Bone marrow (tissue), 2 donors: Measurements from ENCODE around the gene TREH.
"Not testable (repeated sequence)": the region's sequence is repeated elsewhere in the genome, so short reads cannot be mapped to it uniquely, and the experiment has no call there.

Source experiments
- DNase-seq, 2 donors: peaks; one replicate each; lab custom pipeline; 2025; lab: John Stamatoyannopoulos, UW

Gene TREH

GRCh38 chr11:118612378-118612777 lies 67.1 kb downstream of the TREH start:
- DNase-seq: no peak

- not testable (repeated sequence) for DNase-seq
These were observed 68.0 kb downstream of the TREH start for GRCh38 chr11:118611433-118611795.

- peak; percentile 15 to 29 for DNase-seq
These were observed 68.5 kb downstream of the TREH start for GRCh38 chr11:118610773-118611432.

- no peak for DNase-seq
These were observed 69.2 kb downstream of the TREH start for GRCh38 chr11:118610225-118610772.

- DNase-seq: no peak
These were observed 69.8 kb downstream of the TREH start for GRCh38 chr11:118609380-118610224.

- DNase-seq: peak; percentile 28 to 73
These were observed 70.9 kb downstream of the TREH start for GRCh38 chr11:118608360-118609227.

GRCh38 chr11:118607401-118608359 lies 71.8 kb downstream of the TREH start, which contains the start of gene PHLDB1:
Gene PHLDB1, plus strand, starts transcription at chr11:118607615. Its CDS starts 6,222 bp downstream, at chr11:118613837.
- peak in 1 of 2 donors; percentile 58 for DNase-seq
